ENCODE measurements around the gene CCDC9B.

CCDC9B gene

GRCh38 chr15:40286794-40287193 lies 53.9 kb downstream of the CCDC9B start:
- no peak for DNase-seq

GRCh38 chr15:40286061-40286532 lies 54.6 kb downstream of the CCDC9B start:
- no peak for DNase-seq

GRCh38 chr15:40285554-40286011 lies 55.2 kb downstream of the CCDC9B start:
- no peak for DNase-seq

GRCh38 chr15:40285151-40285550 lies 55.6 kb downstream of the CCDC9B start:
- no peak for DNase-seq

GRCh38 chr15:40283615-40284300 lies 57.0 kb downstream of the CCDC9B start:
- no peak for DNase-seq

GRCh38 chr15:40282869-40283614 lies 57.7 kb downstream of the CCDC9B start, which contains the start of gene ANKRD63:
Gene ANKRD63 (minus strand): TSS chr15:40283064. CDS start chr15:40282586, 478 bp downstream.
- peak; percentile 68 for DNase-seq

- peak; percentile 85 for DNase-seq
Measured at GRCh38 chr15:40282147-40282868, 58.4 kb downstream of the CCDC9B start.

GRCh38 chr15:40281801-40282146 lies 59.0 kb downstream of the CCDC9B start:
- DNase-seq = no peak
